Activated T-helper 1 cell treated with anti-CD3 and anti-CD28 coated beads, Interleukin-12 subunit alpha, Interleukin-12 subunit beta, Interleukin-2, Interleukin-4 antibody, amounts not matched to agents 30 ng/mL and 10 ng/mL and 1 ng/mL, durations not matched to agents 14 hours and 24 hours and 36 hours (primary cell): ENCODE measurements around the gene SEMA3G. TPM values are rescaled to one million over a fixed set of nuclear protein-coding genes. Genes with fewer than 3 reads are reported as not detected.

Experiments used
- DNase-seq: peaks from one replicate; pipeline ENCODE4 v3.0.0; 2021; ENCODE audit warnings: low spot score
- H3K27ac Mint-ChIP-seq: one replicate; pipeline ENCODE4 v1.8.0; 2021; ENCODE audit warnings: mild to moderate bottlenecking, mixed read lengths
- H3K27me3 Mint-ChIP-seq: one replicate; pipeline ENCODE4 v1.8.0; 2022; ENCODE audit warnings: mild to moderate bottlenecking, moderate library complexity, mixed read lengths; ENCODE audit not compliant: insufficient read depth
- H3K36me3 Mint-ChIP-seq: one replicate; pipeline ENCODE4 v1.8.0; 2021; ENCODE audit warnings: low read depth, mixed read lengths
- H3K4me1 Mint-ChIP-seq: one replicate; pipeline ENCODE4 v1.8.0; 2021; ENCODE audit warnings: low read depth, mixed read lengths
- H3K4me3 Mint-ChIP-seq: one replicate; pipeline ENCODE4 v1.8.0; 2021; ENCODE audit warnings: mild to moderate bottlenecking, moderate library complexity, mixed read lengths
- H3K9me3 Mint-ChIP-seq: one replicate; pipeline ENCODE4 v1.8.0; 2021; ENCODE audit warnings: mixed read lengths
- intact Hi-C: fragments of 100-400 bp; cut with micrococcal nuclease; formaldehyde crosslinking; loops from one replicate; pipeline ENCODE4 v1.15.1; 2024
- total RNA-seq: library from RNA; stranded (reverse); gene quantifications from 2 replicates; pipeline ENCODE4 v1.2.3, GENCODE V29; 2022

Gene SEMA3G
- total RNA-seq, 1 donor from 2014 or later, result 0.13 TPM

- Mint-ChIP-seq H3K36me3 (peaks cover 50% of the 10 kb centered on the region), H3K4me1 (peaks cover 13% of the 10 kb centered on the region), H3K27ac (no peak overlapping the region), H3K27me3 (no peaks in the 10 kb centered on the region), H3K4me3 (no peak overlapping the region), H3K9me3 (no peaks in the 10 kb centered on the region)
- DNase-seq, result no peak
- intact Hi-C loops, result no loop called here
Observed at GRCh38 chr3:52405066-52405465, 39.8 kb downstream of the SEMA3G start.

- H3K36me3 Mint-ChIP-seq, result peaks cover 50% of the 10 kb centered on the region
- intact Hi-C loops, result no loop called here
Observed at GRCh38 chr3:52404391-52404790, 40.5 kb downstream of the SEMA3G start.

GRCh38 chr3:52403955-52404354, 40.9 kb downstream of the SEMA3G start:
- DNase-seq, result no peak
- Mint-ChIP-seq H3K36me3 (peaks cover 50% of the 10 kb centered on the region), H3K27me3 (no peaks in the 10 kb centered on the region), H3K9me3 (no peaks in the 10 kb centered on the region), H3K27ac (no peak overlapping the region), H3K4me1 (peaks cover 10% of the 10 kb centered on the region), H3K4me3 (no peak overlapping the region)
- intact Hi-C loops, result no loop called here

More at GRCh38 chr3:52404391-52404790, 40.5 kb downstream of the SEMA3G start:
- peaks cover 13% of the 10 kb centered on the region for H3K4me1 Mint-ChIP-seq
- DNase-seq, result no peak
- no peak overlapping the region for H3K27ac Mint-ChIP-seq
- H3K9me3 Mint-ChIP-seq, result no peaks in the 10 kb centered on the region
- H3K27me3 Mint-ChIP-seq, result no peaks in the 10 kb centered on the region
- no peak overlapping the region for H3K4me3 Mint-ChIP-seq

GRCh38 chr3:52403271-52403841, 41.5 kb downstream of the SEMA3G start:
- Mint-ChIP-seq H3K4me1 (peaks cover 4% of the 10 kb centered on the region), H3K27me3 (no peaks in the 10 kb centered on the region), H3K4me3 (no peak overlapping the region), H3K36me3 (peaks cover 46% of the 10 kb centered on the region), H3K27ac (no peak overlapping the region), H3K9me3 (no peaks in the 10 kb centered on the region)
- no peak for DNase-seq
- intact Hi-C loops, result no loop called here

GRCh38 chr3:52402706-52403270, 42.1 kb downstream of the SEMA3G start:
- H3K4me1 Mint-ChIP-seq, result no peaks in the 10 kb centered on the region
- no peaks in the 10 kb centered on the region for H3K9me3 Mint-ChIP-seq
- intact Hi-C loops, result no loop called here
- H3K27me3 Mint-ChIP-seq, result no peaks in the 10 kb centered on the region
- no peak for DNase-seq
- H3K4me3 Mint-ChIP-seq, result no peak overlapping the region
- no peak overlapping the region for H3K27ac Mint-ChIP-seq
- peaks cover 40% of the 10 kb centered on the region for H3K36me3 Mint-ChIP-seq

- Mint-ChIP-seq H3K4me1 (no peaks in the 10 kb centered on the region), H3K9me3 (no peaks in the 10 kb centered on the region), H3K27ac (no peak overlapping the region), H3K36me3 (peaks cover 36% of the 10 kb centered on the region), H3K27me3 (no peaks in the 10 kb centered on the region), H3K4me3 (no peak overlapping the region)
- DNase-seq, result no peak
- intact Hi-C loops, result no loop called here
Observed at GRCh38 chr3:52402101-52402521, 42.8 kb downstream of the SEMA3G start.

- H3K4me3 Mint-ChIP-seq, result no peak overlapping the region
- no peaks in the 10 kb centered on the region for H3K4me1 Mint-ChIP-seq
- intact Hi-C loops, result no loop called here
- no peaks in the 10 kb centered on the region for H3K27me3 Mint-ChIP-seq
- peaks cover 33% of the 10 kb centered on the region for H3K36me3 Mint-ChIP-seq
- no peak for DNase-seq
- H3K9me3 Mint-ChIP-seq, result no peaks in the 10 kb centered on the region
- no peak overlapping the region for H3K27ac Mint-ChIP-seq
Observed at GRCh38 chr3:52401551-52401950, 43.4 kb downstream of the SEMA3G start.

- Mint-ChIP-seq H3K4me1 (no peaks in the 10 kb centered on the region), H3K4me3 (no peak overlapping the region), H3K9me3 (no peaks in the 10 kb centered on the region), H3K27me3 (no peaks in the 10 kb centered on the region), H3K27ac (no peak overlapping the region), H3K36me3 (peaks cover 33% of the 10 kb centered on the region)
- no peak for DNase-seq
- intact Hi-C loops, result no loop called here
Observed at GRCh38 chr3:52401021-52401420, 43.9 kb downstream of the SEMA3G start.

GRCh38 chr3:52400275-52400793, 44.6 kb downstream of the SEMA3G start:
- Mint-ChIP-seq H3K27ac (no peak overlapping the region), H3K27me3 (no peaks in the 10 kb centered on the region), H3K9me3 (no peaks in the 10 kb centered on the region), H3K36me3 (peaks cover 31% of the 10 kb centered on the region), H3K4me3 (no peak overlapping the region), H3K4me1 (no peaks in the 10 kb centered on the region)
- intact Hi-C loops, result no loop called here
- no peak for DNase-seq

GRCh38 chr3:52399593-52399992, 45.3 kb downstream of the SEMA3G start:
- H3K4me3 Mint-ChIP-seq, result no peak overlapping the region
- peaks cover 26% of the 10 kb centered on the region for H3K36me3 Mint-ChIP-seq
- intact Hi-C loops, result no loop called here
- no peaks in the 10 kb centered on the region for H3K9me3 Mint-ChIP-seq
- DNase-seq, result no peak
- H3K27ac Mint-ChIP-seq, result no peak overlapping the region
- H3K27me3 Mint-ChIP-seq, result no peaks in the 10 kb centered on the region
- no peaks in the 10 kb centered on the region for H3K4me1 Mint-ChIP-seq

GRCh38 chr3:52399131-52399530, 45.8 kb downstream of the SEMA3G start:
- Mint-ChIP-seq H3K4me3 (no peak overlapping the region), H3K36me3 (peaks cover 22% of the 10 kb centered on the region), H3K4me1 (no peaks in the 10 kb centered on the region), H3K9me3 (no peaks in the 10 kb centered on the region), H3K27ac (no peak overlapping the region), H3K27me3 (no peaks in the 10 kb centered on the region)
- intact Hi-C loops, result no loop called here
- DNase-seq, result no peak

- intact Hi-C loops, result no loop called here
- DNase-seq, result no peak
- Mint-ChIP-seq H3K27me3 (no peaks in the 10 kb centered on the region), H3K27ac (no peak overlapping the region), H3K36me3 (peaks cover 19% of the 10 kb centered on the region), H3K4me1 (no peaks in the 10 kb centered on the region), H3K4me3 (no peak overlapping the region), H3K9me3 (no peaks in the 10 kb centered on the region)
Observed at GRCh38 chr3:52398670-52399081, 46.2 kb downstream of the SEMA3G start.

GRCh38 chr3:52397676-52398399, 47.1 kb downstream of the SEMA3G start:
- no peak for DNase-seq
- H3K4me3 Mint-ChIP-seq, result no peak overlapping the region
- peaks cover 19% of the 10 kb centered on the region for H3K36me3 Mint-ChIP-seq
- no peaks in the 10 kb centered on the region for H3K27me3 Mint-ChIP-seq
- no peaks in the 10 kb centered on the region for H3K9me3 Mint-ChIP-seq
- no peaks in the 10 kb centered on the region for H3K4me1 Mint-ChIP-seq
- intact Hi-C loops, result no loop called here
- no peak overlapping the region for H3K27ac Mint-ChIP-seq
